Adrenal gland (tissue), 5 donors: ENCODE results near the gene C4B.
A peak's percentile ranks its signal among the peaks of the same experiment; 100 is the strongest.
"Not testable (repeated sequence)": the region's sequence is repeated elsewhere in the genome, so short reads cannot be mapped to it uniquely, and the experiment has no call there.

Experiments used
- POLR2A ChIP-seq, 2 donors: fragments of 450-650 bp; IDR thresholded peaks; one replicate each; pipeline ENCODE4 v1.6.1; 2017; ENCODE audit warnings: antibody characterized with exemption in 2 of 2, mild to moderate bottlenecking in 2 of 2, moderate library complexity in 1 of 2
- TF ChIP-seq, protein P1 (sequence below), 6 experiments: fragments of 450-650 bp in 4 of 6; fragments of 200-600 bp in 2 of 6; sonication (generic) in 1 of 6; IDR thresholded peaks; 1 replicate in 5 of 6; 2 replicates in 1 of 6; pipeline versions ENCODE4 v1.5.1 to v1.8.0; 2016 to 2021; ENCODE audit warnings: antibody characterized with exemption in 6 of 6, mild to moderate bottlenecking in 2 of 6, moderate library complexity in 1 of 6
- donor health status: DM: no; HTN: no; CAD: no.

DNA sequence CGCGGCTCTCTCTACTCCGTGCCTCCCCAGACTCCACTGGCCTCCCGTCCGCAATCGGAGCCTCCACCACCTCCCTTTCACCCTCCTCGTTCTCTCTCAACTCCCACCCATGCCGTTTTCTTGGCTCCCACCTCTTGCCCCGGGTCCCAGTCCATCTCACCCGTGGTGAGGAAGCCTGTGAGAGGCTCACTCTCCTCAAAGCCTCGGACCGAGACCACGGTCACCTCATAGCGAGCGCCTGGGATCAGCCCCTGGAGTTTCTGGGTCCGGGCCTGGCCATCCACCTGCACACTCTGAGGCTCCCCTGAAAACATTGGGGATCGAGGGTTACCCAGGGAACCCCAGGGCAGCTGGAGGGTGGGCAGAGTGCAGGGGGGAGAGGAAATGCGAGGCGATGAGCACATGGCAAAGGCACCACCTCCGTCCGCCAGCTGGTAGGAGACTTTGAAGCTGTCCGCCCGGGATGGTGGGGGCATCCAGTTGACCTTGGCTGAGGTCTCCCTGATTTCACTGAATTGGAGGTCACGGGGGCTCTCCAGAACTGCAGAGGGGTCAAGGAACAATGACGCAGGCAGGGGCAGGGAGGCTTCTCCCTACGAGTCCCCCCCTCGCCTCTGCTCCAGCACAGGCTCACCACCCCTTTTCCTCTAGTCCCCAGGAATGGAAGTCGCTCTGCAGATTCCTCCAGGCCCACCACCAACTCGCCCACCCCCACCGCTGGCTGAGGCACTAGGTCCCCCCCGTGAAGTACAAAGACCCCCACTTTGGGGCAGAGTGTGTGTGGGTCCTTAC lies 29.2 kb downstream of the C4B start:
- TF ChIP-seq, protein P1, sequence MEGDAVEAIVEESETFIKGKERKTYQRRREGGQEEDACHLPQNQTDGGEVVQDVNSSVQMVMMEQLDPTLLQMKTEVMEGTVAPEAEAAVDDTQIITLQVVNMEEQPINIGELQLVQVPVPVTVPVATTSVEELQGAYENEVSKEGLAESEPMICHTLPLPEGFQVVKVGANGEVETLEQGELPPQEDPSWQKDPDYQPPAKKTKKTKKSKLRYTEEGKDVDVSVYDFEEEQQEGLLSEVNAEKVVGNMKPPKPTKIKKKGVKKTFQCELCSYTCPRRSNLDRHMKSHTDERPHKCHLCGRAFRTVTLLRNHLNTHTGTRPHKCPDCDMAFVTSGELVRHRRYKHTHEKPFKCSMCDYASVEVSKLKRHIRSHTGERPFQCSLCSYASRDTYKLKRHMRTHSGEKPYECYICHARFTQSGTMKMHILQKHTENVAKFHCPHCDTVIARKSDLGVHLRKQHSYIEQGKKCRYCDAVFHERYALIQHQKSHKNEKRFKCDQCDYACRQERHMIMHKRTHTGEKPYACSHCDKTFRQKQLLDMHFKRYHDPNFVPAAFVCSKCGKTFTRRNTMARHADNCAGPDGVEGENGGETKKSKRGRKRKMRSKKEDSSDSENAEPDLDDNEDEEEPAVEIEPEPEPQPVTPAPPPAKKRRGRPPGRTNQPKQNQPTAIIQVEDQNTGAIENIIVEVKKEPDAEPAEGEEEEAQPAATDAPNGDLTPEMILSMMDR (IDR thresholded peaks at IDR 0.05), result not testable (repeated sequence)
- TF ChIP-seq POLR2A (IDR thresholded peaks at IDR 0.05), result peak; percentile 32 to 43
